Measurements from ENCODE around the gene TPRX1.
"Not testable (repeated sequence)": the region's sequence is repeated elsewhere in the genome, so short reads cannot be mapped to it uniquely, and the experiment has no call there.

The TPRX1 gene

DNA sequence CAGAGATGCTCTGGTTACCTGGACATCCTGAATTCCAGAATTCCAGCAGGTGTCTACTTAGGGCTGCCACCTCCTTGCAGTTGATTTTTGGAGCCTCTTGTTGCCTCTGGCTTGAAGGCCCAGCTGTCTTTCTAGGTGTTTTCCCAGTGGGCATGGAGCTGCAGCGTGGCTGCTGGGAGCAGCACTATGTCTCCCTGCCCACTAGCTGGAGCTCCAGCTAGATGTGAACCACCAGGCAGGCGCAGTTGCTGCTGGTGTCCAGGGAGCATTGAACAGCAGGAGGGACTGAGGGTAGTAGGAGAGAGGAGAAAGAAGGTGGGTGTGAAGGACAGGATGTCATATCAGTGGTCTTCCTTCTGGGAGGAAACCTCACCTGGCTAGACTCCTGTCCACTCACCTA is 35.7 kb downstream of the TPRX1 start:
- H3K4me3 ChIP-seq (ENCODE audit: low read length), result no peak overlapping the region
- no peaks in the 10 kb centered on the region for H3K36me3 ChIP-seq (ENCODE audit: control insufficient read depth, insufficient read depth, low read length)
- no peak overlapping the region for H3K27ac ChIP-seq (ENCODE audit: low read length)
- H3K4me1 ChIP-seq (ENCODE audit: control insufficient read depth, insufficient read depth, low read length), result peaks cover 2% of the 10 kb centered on the region; the same call in 1 of the 2 replicates
- whole genome bisulfite sequencing (ENCODE audit: insufficient coverage, insufficient read length), result no CpG with 5 or more reads among the region's 2 CpGs
- H3K9me3 ChIP-seq (ENCODE audit: control insufficient read depth, insufficient read depth, low read length), result no peaks in the 10 kb centered on the region
- no peaks in the 10 kb centered on the region for H3K27me3 ChIP-seq (ENCODE audit: control insufficient read depth, insufficient read depth, low read length)
- no peak for DNase-seq (ENCODE audit: low read depth, low spot score)

DNA sequence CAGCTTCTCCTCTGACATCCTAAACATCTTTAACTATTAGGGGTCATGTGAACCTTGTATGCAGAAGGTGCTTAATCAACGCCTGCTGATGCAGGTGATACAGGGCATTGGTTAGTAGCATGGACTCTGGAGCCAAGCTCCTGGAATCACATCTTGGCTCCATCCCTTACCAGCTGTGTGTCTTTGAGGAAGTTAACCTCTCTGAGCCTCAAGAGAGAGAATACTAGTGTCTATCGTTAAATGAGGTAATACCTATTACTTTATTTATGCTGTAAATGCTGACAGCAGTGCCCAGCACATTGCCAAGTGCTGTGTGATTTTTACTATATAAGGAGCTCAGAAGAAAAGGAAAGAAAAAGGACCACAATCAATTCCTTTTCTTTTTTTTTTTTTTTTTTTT is 37.0 kb downstream of the TPRX1 start:
- H3K4me3 ChIP-seq (ENCODE audit: low read length), result no peak overlapping the region
- no peak for DNase-seq (ENCODE audit: low read depth, low spot score)
- H3K4me1 ChIP-seq (ENCODE audit: control insufficient read depth, insufficient read depth, low read length), result peaks cover 2% of the 10 kb centered on the region; the same call in 1 of the 2 replicates
- H3K27me3 ChIP-seq (ENCODE audit: control insufficient read depth, insufficient read depth, low read length), result no peaks in the 10 kb centered on the region
- H3K9me3 ChIP-seq (ENCODE audit: control insufficient read depth, insufficient read depth, low read length), result no peaks in the 10 kb centered on the region
- WGBS (ENCODE audit: insufficient coverage, insufficient read length), result no CpG with 5 or more reads among the region's 2 CpGs
- no peaks in the 10 kb centered on the region for H3K36me3 ChIP-seq (ENCODE audit: control insufficient read depth, insufficient read depth, low read length)
- no peak overlapping the region for H3K27ac ChIP-seq (ENCODE audit: low read length)

GRCh38 chr19:47766670-47767069 is 37.7 kb downstream of the TPRX1 start:
- WGBS (ENCODE audit: insufficient coverage, insufficient read length), result no CpG with 5 or more reads among the region's 7 CpGs
- no peak overlapping the region for H3K4me3 ChIP-seq (ENCODE audit: low read length)
- no peak for DNase-seq (ENCODE audit: low read depth, low spot score)

GRCh38 chr19:47766359-47766620 is 38.1 kb downstream of the TPRX1 start:
- Histone ChIP-seq H3K36me3 (ENCODE audit: control insufficient read depth, insufficient read depth, low read length) (no peaks in the 10 kb centered on the region), H3K27me3 (ENCODE audit: control insufficient read depth, insufficient read depth, low read length) (no peaks in the 10 kb centered on the region), H3K4me3 (ENCODE audit: low read length) (no peak overlapping the region), H3K27ac (ENCODE audit: low read length) (no peak overlapping the region), H3K9me3 (ENCODE audit: control insufficient read depth, insufficient read depth, low read length) (no peaks in the 10 kb centered on the region), H3K4me1 (ENCODE audit: control insufficient read depth, insufficient read depth, low read length) (peaks cover 2% of the 10 kb centered on the region; the same call in 1 of the 2 replicates)
- WGBS (ENCODE audit: insufficient coverage, insufficient read length), result no CpG with 5 or more reads among the region's 7 CpGs
- no peak for DNase-seq (ENCODE audit: low read depth, low spot score)

More at GRCh38 chr19:47766670-47767069, 37.7 kb downstream of the TPRX1 start:
- Histone ChIP-seq H3K36me3 (ENCODE audit: control insufficient read depth, insufficient read depth, low read length) (no peaks in the 10 kb centered on the region), H3K4me1 (ENCODE audit: control insufficient read depth, insufficient read depth, low read length) (peaks cover 2% of the 10 kb centered on the region; the same call in 1 of the 2 replicates), H3K27ac (ENCODE audit: low read length) (no peak overlapping the region), H3K27me3 (ENCODE audit: control insufficient read depth, insufficient read depth, low read length) (no peaks in the 10 kb centered on the region), H3K9me3 (ENCODE audit: control insufficient read depth, insufficient read depth, low read length) (no peaks in the 10 kb centered on the region)

DNA sequence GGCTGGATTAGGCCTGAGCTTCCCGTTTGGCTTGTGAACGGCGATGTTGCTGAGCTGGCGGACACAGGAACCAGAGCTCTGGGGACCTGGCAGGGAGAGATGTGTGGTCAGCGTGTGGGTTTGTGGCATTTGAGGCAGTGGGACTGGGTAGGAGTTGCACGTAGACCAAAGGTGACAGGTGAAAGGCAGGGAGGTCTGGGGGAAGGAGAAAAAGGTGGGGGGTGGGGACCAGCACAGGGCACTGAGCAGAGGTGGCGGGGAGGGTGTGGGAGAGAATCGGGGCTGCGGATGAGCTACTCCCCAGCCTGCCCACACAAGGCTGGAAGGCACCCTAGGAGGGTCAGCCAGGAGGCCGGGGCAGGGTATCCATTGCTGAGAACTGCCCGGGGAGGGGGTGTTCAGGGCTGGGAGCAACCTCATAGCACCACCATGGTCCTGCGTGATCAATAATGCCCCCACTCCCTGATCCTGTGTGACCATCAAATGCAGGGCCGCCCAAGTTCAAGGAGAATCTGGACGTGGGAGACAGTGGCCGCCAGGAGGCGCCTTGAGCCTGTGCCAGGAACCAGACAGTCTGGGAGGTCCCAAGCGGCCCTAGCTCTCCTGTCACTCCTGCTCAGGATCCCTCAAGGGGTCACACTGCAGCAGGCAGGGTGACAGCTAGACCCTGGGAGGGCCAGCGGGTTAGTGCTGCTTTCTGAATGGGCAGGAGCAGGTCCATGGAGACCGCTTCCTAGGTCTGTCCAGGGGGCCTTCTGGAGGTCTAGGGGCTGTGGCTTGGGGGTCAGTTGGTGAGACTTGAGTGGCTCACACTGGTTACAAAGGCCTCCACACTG is 38.6 kb downstream of the TPRX1 start:
- no CpG with 5 or more reads among the region's 19 CpGs for WGBS (ENCODE audit: insufficient coverage, insufficient read length)
- Histone ChIP-seq H3K9me3 (ENCODE audit: control insufficient read depth, insufficient read depth, low read length) (no peaks in the 10 kb centered on the region), H3K4me3 (ENCODE audit: low read length) (no peak overlapping the region), H3K27ac (ENCODE audit: low read length) (no peak overlapping the region), H3K4me1 (ENCODE audit: control insufficient read depth, insufficient read depth, low read length) (peaks cover 2% of the 10 kb centered on the region; the same call in 1 of the 2 replicates), H3K27me3 (ENCODE audit: control insufficient read depth, insufficient read depth, low read length) (no peaks in the 10 kb centered on the region), H3K36me3 (ENCODE audit: control insufficient read depth, insufficient read depth, low read length) (no peaks in the 10 kb centered on the region)
- DNase-seq (ENCODE audit: low read depth, low spot score), result no peak

- DNase-seq (ENCODE audit: low read depth, low spot score); H3K4me3 ChIP-seq (ENCODE audit: low read length); H3K36me3 ChIP-seq (ENCODE audit: control insufficient read depth, insufficient read depth, low read length); H3K27ac ChIP-seq (ENCODE audit: low read length); H3K4me1 ChIP-seq (ENCODE audit: control insufficient read depth, insufficient read depth, low read length); H3K27me3 ChIP-seq (ENCODE audit: control insufficient read depth, insufficient read depth, low read length); H3K9me3 ChIP-seq (ENCODE audit: control insufficient read depth, insufficient read depth, low read length): not testable (repeated sequence)
- WGBS (ENCODE audit: insufficient coverage, insufficient read length), result no CpG with 5 or more reads among the region's 3 CpGs
Observed at GRCh38 chr19:47764705-47765104, 39.6 kb downstream of the TPRX1 start.

DNA sequence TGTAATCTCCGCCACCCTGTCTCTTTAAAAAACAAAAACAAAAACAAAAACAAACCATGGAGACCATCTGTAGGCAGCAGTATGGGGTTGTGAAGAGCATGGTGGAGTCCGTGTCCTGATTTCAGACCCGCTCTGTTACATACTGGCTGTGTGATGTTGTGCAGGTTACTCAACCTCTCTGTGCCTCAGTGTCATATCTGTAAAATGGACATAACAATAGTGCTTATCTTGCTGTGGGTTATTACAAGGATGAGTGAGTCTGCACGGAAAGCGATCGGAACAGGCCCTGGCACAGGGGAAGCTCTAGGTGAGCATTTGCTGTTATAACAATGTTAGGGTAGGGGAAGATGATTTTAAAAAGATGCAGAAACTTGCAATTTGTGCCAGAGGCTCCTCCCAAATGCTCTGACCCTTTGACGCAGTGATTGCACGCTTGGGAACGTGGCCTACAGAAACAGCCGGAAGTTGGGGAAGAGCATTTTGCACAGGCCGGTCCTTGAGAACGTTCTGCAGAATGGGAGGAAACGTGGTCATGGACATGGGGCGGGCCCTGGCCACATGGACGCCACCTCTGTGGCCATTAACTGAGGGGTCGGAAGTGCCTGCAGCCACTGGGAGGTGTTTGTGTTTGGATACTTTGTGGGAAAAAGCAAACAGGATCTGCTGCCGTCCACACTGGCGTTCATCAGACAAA is 41.6 kb downstream of the TPRX1 start:
- DNase-seq (ENCODE audit: low read depth, low spot score), result no peak
- Histone ChIP-seq H3K4me1 (ENCODE audit: control insufficient read depth, insufficient read depth, low read length) (peaks cover 2% of the 10 kb centered on the region; the same call in 1 of the 2 replicates), H3K27ac (ENCODE audit: low read length) (no peak overlapping the region), H3K27me3 (ENCODE audit: control insufficient read depth, insufficient read depth, low read length) (no peaks in the 10 kb centered on the region), H3K36me3 (ENCODE audit: control insufficient read depth, insufficient read depth, low read length) (peaks cover 6% of the 10 kb centered on the region), H3K4me3 (ENCODE audit: low read length) (no peak overlapping the region), H3K9me3 (ENCODE audit: control insufficient read depth, insufficient read depth, low read length) (no peaks in the 10 kb centered on the region)
- WGBS (ENCODE audit: insufficient coverage, insufficient read length), result no CpG with 5 or more reads among the region's 18 CpGs

- no peak for DNase-seq (ENCODE audit: low read depth, low spot score)
- WGBS (ENCODE audit: insufficient coverage, insufficient read length), result no CpG with 5 or more reads among the region's 3 CpGs
- peaks cover 12% of the 10 kb centered on the region for H3K36me3 ChIP-seq (ENCODE audit: control insufficient read depth, insufficient read depth, low read length)
- H3K27me3 ChIP-seq (ENCODE audit: control insufficient read depth, insufficient read depth, low read length), result no peaks in the 10 kb centered on the region
- no peak overlapping the region for H3K4me3 ChIP-seq (ENCODE audit: low read length)
- H3K27ac ChIP-seq (ENCODE audit: low read length), result no peak overlapping the region
- no peaks in the 10 kb centered on the region for H3K9me3 ChIP-seq (ENCODE audit: control insufficient read depth, insufficient read depth, low read length)
- peaks cover 2% of the 10 kb centered on the region; the same call in 1 of the 2 replicates for H3K4me1 ChIP-seq (ENCODE audit: control insufficient read depth, insufficient read depth, low read length)
Observed at GRCh38 chr19:47762151-47762550, 42.2 kb downstream of the TPRX1 start.

- no peaks in the 10 kb centered on the region for H3K9me3 ChIP-seq (ENCODE audit: control insufficient read depth, insufficient read depth, low read length)
- peaks cover 2% of the 10 kb centered on the region; the same call in 1 of the 2 replicates for H3K4me1 ChIP-seq (ENCODE audit: control insufficient read depth, insufficient read depth, low read length)
- H3K4me3 ChIP-seq (ENCODE audit: low read length), result no peak overlapping the region
- DNase-seq (ENCODE audit: low read depth, low spot score), result no peak
- H3K27me3 ChIP-seq (ENCODE audit: control insufficient read depth, insufficient read depth, low read length), result no peaks in the 10 kb centered on the region
- H3K27ac ChIP-seq (ENCODE audit: low read length), result no peak overlapping the region
- peaks cover 18% of the 10 kb centered on the region for H3K36me3 ChIP-seq (ENCODE audit: control insufficient read depth, insufficient read depth, low read length)
- WGBS (ENCODE audit: insufficient coverage, insufficient read length), result no CpG with 5 or more reads among the region's 5 CpGs
Observed at GRCh38 chr19:47761566-47761965, 42.8 kb downstream of the TPRX1 start.

GRCh38 chr19:47760632-47760999 is 43.7 kb downstream of the TPRX1 start:
- DNase-seq (ENCODE audit: low read depth, low spot score), result no peak
- H3K9me3 ChIP-seq (ENCODE audit: control insufficient read depth, insufficient read depth, low read length), result no peaks in the 10 kb centered on the region
- no peaks in the 10 kb centered on the region for H3K27me3 ChIP-seq (ENCODE audit: control insufficient read depth, insufficient read depth, low read length)
- no CpG with 5 or more reads among the region's 5 CpGs for WGBS (ENCODE audit: insufficient coverage, insufficient read length)
- no peak overlapping the region for H3K27ac ChIP-seq (ENCODE audit: low read length)
- 0 out of 2 replicates have a peak, but pooled peaks cover 2% of the 10 kb centered on the region for H3K4me1 ChIP-seq (ENCODE audit: control insufficient read depth, insufficient read depth, low read length)
- peaks cover 28% of the 10 kb centered on the region for H3K36me3 ChIP-seq (ENCODE audit: control insufficient read depth, insufficient read depth, low read length)
- H3K4me3 ChIP-seq (ENCODE audit: low read length), result no peak overlapping the region
